Right cardiac atrium (tissue), 5 donors: ENCODE results near the gene PPP3CB. TPM values are rescaled to one million over a fixed set of nuclear protein-coding genes. Genes with fewer than 3 reads are reported as not detected.

ENCODE experiments used
- ATAC-seq, 2 donors: fragments of 200-7000 bp; cut with Tn5 transposase; one replicate each; pipeline versions ENCODE4 v1.8.0 to v1.9.1; 2020; ENCODE audit warnings: moderate library complexity in 2 of 2, mild to moderate bottlenecking in 1 of 2
- DNase-seq, 3 donors: peaks; one replicate each; pipeline ENCODE4 v3.0.0-alpha.2; 2020
- H3K27ac ChIP-seq: one replicate; pipeline ENCODE4 v1.5.1; 2013; ENCODE audit warnings: mild to moderate bottlenecking, low read length, control low read depth, moderate library complexity
- H3K27me3 ChIP-seq: one replicate; pipeline ENCODE4 v1.6.1; 2013; ENCODE audit not compliant: control insufficient read depth, insufficient read depth
- H3K4me1 ChIP-seq: one replicate; pipeline ENCODE4 v1.6.1; 2013; ENCODE audit warnings: low read length; ENCODE audit not compliant: control insufficient read depth, insufficient read depth
- H3K4me3 ChIP-seq: one replicate; pipeline ENCODE4 v1.5.1; 2013; ENCODE audit warnings: low read length, control low read depth
- H3K9me3 ChIP-seq: one replicate; pipeline ENCODE4 v1.6.1; 2013; ENCODE audit warnings: low read length; ENCODE audit not compliant: control insufficient read depth
- WGBS: extraction: QIAGEN DNeasy Blood & Tissue Kit; methylation state at CpG from one replicate; pipeline ENCODE4 v1.1.7; 2013; 5-methylcytosine and 5-hydroxymethylcytosine counted together
- intact Hi-C, 4 donors: fragments of 100-400 bp; cut with DNase I; formaldehyde crosslinking; loops; one replicate each; pipeline versions ENCODE4 v1.11.0 to v1.14.0; 2022 to 2023
- polyA plus RNA-seq: library from polyadenylated mRNA; stranded (reverse); fragments of 200-250 nt; gene quantifications from one replicate; pipeline ENCODE4 v1.2.3, GENCODE V29; 2013
- total RNA-seq, 4 donors: library from RNA; stranded (reverse); fragmentation: NEBNext Ultra II Directional; extraction: Animal tissue kit (Norgen Biotek cat#: 25700); gene quantifications; one replicate each; pipeline ENCODE4 v1.2.1, GENCODE V29; 2021
- donor health status: healthy with polysubstance abuse.
- donor health status: DM: no; HTN: yes; CAD: no.
- donor health status: DM: no; HTN: no; CAD: no.
- donor health status: DM: no; HTN: yes; CAD: no; lungs with severe emphysema.
- donor health status: DM: yes; HTN: yes; CAD: no.

The PPP3CB gene
- total and polyA plus RNA-seq, 5 donors = 34.5 to 61.3 (median 56.2) TPM

DNA sequence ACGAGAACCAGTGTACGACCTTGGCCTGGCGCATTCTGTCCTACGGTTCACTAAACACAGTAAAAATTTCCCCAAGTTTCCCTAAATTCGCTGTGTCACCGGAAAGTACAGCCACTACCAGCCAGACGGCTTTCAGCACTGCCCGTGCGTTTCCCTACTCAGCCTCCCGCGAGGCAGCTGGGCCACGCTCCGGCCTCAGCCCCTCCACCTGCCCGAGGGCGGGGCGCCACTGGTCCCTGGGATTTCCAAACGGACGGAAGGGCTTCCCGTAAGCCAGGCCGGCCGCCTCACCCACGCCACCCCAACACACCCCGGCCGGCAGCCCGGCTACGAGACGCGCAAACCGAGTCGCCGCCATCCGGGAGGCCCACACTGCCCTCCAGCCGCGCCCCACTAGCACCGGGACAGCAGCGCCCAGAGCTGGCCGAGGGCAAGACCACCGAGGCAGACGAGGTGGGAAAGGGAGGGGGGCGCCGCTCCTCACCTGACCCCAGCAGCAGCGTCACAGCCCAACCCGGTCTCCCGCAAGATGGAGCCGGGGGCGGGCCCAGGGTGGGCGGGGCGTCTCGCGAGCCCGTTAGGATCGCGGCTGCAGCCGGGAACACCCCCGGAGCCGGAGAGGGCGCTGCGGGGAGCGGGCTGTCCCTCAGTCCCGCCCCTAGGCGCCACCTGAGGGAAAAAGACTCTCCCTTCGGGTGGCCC, 82.1 kb downstream of the PPP3CB start, which contains the start of gene ANXA7:
ANXA7 (minus strand) TSS at position 531 of the 702 bp plus-strand sequence. CDS start 13,202 bp downstream, outside the sequence.
- Histone ChIP-seq H3K27me3 (no peaks in the 10 kb centered on the region), H3K4me3 (peak within 1 kb of the TSS; percentile 67), H3K27ac (peak within 1 kb of the TSS; percentile 86), H3K9me3 (no peaks in the 10 kb centered on the region), H3K4me1 (no peaks in the 10 kb centered on the region)
- DNase-seq (peak; percentile 95 to 98 (median 97)), ATAC-seq (peak; percentile 99)
- intact Hi-C loops = no loop called here
- WGBS = under 1% methylated on average over 62 of the region's 62 CpGs

DNA sequence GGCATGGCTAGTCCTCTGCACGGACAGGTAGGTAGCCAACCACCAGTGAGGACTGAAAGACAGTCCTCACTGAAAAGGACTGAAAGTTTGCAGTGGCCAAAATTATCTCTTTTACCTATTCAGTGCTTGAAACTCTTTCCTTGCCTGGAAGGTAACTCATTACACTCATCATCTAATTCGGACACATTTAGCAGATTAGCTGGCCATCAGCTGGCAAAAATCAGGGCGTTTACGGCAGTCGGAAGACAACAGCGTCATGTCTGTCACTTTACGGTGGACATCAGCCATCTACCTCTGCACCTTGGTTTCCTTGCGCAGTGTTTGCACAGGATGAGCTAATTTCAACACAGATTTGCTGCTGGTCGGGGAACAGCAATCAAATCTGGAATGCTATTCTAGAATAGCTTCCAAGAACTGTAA, 82.7 kb downstream of the PPP3CB start:
- no peaks in the 10 kb centered on the region for H3K4me1 ChIP-seq
- ATAC-seq = peak; percentile 18 to 31
- H3K9me3 ChIP-seq = no peaks in the 10 kb centered on the region
- H3K27ac ChIP-seq = peak overlapping the region; percentile 86
- intact Hi-C loops = no loop called here
- peak overlapping the region; percentile 67 for H3K4me3 ChIP-seq
- WGBS = 2% methylated on average over 9 of the region's 9 CpGs
- no peak for DNase-seq
- no peaks in the 10 kb centered on the region for H3K27me3 ChIP-seq

DNA sequence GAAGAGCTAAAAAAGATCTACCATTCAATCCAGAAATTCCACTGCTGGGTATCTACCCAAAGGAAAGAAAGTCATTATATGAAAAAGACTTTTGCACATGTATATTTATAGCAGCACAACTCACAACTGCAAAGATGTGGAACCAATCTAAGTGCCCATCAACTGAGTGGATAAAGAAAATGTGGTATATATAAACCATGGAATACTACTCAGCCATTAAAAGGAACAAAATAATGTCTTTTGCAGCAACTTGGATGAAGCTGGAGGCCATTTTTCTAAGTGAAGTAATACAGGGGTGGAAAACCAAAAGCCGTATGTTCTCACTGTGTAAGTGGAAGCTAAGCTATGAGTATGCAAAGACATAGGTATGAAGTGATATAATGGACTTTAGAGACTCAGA, 84.9 kb downstream of the PPP3CB start:
- H3K9me3 ChIP-seq = no peaks in the 10 kb centered on the region
- peaks cover 3% of the 10 kb centered on the region for H3K4me1 ChIP-seq
- H3K27ac ChIP-seq = no peak overlapping the region
- no peak overlapping the region for H3K4me3 ChIP-seq
- intact Hi-C loops = no loop called here
- ATAC-seq = no peak
- WGBS = 97% methylated on average over 1 of the region's 1 CpG
- no peak for DNase-seq
- no peaks in the 10 kb centered on the region for H3K27me3 ChIP-seq

DNA sequence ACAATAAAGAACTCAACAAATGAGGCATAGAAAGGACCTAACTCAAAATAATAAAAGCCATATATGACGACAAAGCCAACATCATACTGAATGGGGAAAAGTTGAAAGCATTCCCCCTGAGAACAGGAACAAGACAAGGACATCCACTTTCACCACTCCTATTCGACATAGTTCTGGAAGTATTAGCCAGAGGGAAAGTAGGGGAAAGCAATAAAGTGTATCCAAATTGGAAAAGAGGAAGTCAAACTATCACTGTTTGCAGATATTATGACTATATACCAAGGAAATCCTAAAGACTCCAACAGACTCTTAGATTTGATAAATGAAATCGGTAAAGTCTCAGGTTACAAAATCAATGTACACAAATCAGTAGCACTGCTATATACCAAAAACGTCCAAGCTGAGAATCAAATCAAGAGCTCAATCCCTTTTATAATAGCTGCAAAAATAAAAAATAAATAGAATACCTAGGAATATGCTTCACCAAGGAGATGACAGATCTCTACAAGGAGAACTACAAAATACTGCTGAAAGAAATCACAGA, 86.8 kb downstream of the PPP3CB start:
- no peak overlapping the region for H3K27ac ChIP-seq
- peaks cover 3% of the 10 kb centered on the region for H3K4me1 ChIP-seq
- ATAC-seq (no peak), DNase-seq (no peak)
- 73% methylated on average over 4 of the region's 4 CpGs for WGBS
- H3K9me3 ChIP-seq = no peaks in the 10 kb centered on the region
- H3K4me3 ChIP-seq = no peak overlapping the region
- intact Hi-C loops = no loop called here
- no peaks in the 10 kb centered on the region for H3K27me3 ChIP-seq

DNA sequence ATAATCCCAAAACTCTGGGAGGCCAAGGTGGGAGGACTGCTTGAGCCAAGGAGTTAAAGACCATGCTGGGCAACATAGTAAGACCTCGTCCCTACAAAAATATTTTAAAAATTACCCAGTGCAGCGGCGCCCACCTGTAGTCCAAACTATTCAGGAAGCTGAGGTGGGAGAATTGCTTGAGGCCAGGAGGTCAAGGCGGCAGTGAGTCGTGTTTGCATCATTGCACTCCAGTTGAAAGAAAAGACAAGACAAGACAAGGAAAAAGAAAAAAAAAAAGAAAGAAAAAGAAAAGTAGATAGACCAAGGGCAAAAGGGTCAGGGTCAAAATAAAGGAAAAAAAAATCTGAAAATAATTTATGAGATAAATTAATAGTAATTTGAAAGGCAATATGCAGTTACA, 87.8 kb downstream of the PPP3CB start:
- 93% methylated on average over 5 of the region's 5 CpGs for WGBS
- peaks cover 5% of the 10 kb centered on the region for H3K4me1 ChIP-seq
- no peak for ATAC-seq

DNA sequence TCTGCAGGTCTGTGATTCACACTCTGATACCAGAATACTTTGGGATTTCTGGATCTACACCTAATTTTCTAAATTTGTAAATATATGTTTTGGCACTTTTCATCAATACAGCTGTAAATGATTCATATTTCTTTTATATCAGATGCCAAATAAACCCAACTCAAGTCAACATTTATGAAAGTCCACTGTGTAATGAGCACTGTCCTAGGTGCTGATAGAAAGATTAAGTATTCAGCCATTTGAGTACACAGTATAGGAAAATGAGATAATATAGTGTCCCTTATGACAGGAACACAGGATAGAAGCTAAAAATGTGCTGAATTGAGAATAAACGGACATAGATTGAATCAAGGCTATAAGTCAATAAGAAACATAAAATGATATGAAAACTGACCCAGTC, 88.3 kb downstream of the PPP3CB start:
- Histone ChIP-seq H3K9me3 (no peaks in the 10 kb centered on the region), H3K27me3 (no peaks in the 10 kb centered on the region), H3K4me1 (peaks cover 5% of the 10 kb centered on the region), H3K27ac (no peak overlapping the region), H3K4me3 (no peak overlapping the region)
- DNase-seq (no peak), ATAC-seq (no peak)
- WGBS = 86% methylated on average over 1 of the region's 1 CpG
- intact Hi-C loops = no loop called here

More for the DNA sequence above, 87.8 kb downstream of the PPP3CB start:
- intact Hi-C loops = no loop called here
- DNase-seq = no peak
- no peaks in the 10 kb centered on the region for H3K27me3 ChIP-seq
- H3K27ac ChIP-seq = no peak overlapping the region
- no peak overlapping the region for H3K4me3 ChIP-seq
- no peaks in the 10 kb centered on the region for H3K9me3 ChIP-seq

DNA sequence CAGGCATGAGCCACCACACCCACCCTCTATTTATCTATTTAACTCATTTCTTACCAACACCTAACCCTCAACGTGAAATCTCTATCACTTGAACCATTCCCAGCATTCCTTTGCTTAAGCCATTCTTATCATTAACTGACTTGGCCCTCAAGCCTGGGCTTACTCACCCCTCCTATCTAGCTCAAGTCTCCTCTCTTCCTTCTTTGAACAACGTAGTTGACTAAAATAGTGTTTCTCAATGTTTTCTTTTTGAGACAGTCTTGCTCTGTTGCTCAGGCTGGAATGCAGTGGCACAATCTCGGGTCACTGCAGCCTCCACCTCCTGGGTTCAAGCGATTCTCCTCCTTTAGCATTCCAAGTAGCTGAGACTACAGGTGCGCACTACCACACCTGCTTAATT, 89.0 kb downstream of the PPP3CB start:
- intact Hi-C loops = no loop called here
- DNase-seq = no peak
- no peaks in the 10 kb centered on the region for H3K27me3 ChIP-seq
- 72% methylated on average over 5 of the region's 5 CpGs for WGBS
- H3K27ac ChIP-seq = no peak overlapping the region
- ATAC-seq = peak in 1 of 2 donors; percentile 31
- peaks cover 5% of the 10 kb centered on the region for H3K4me1 ChIP-seq
- no peak overlapping the region for H3K4me3 ChIP-seq
- no peaks in the 10 kb centered on the region for H3K9me3 ChIP-seq

DNA sequence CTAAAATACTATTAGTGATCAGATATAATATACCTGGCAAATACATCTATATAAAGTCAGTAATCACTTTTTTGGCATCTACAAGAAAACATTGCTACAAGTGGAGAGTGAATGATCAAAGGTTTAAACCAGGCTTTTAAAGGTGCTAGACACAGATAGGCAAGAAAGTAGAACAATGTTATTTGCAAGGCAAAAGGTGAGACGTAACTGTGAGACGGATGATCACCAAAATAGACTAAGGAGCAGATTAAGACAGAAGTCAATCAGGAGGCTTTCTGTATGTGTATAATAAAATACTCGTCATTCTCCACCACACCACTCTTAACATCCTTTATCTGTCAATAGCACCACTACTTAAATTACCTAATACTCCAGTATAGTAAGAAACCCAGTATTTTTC, 90.3 kb downstream of the PPP3CB start:
- no peak overlapping the region for H3K27ac ChIP-seq
- no peaks in the 10 kb centered on the region for H3K9me3 ChIP-seq
- H3K4me1 ChIP-seq = peaks cover 8% of the 10 kb centered on the region

DNA sequence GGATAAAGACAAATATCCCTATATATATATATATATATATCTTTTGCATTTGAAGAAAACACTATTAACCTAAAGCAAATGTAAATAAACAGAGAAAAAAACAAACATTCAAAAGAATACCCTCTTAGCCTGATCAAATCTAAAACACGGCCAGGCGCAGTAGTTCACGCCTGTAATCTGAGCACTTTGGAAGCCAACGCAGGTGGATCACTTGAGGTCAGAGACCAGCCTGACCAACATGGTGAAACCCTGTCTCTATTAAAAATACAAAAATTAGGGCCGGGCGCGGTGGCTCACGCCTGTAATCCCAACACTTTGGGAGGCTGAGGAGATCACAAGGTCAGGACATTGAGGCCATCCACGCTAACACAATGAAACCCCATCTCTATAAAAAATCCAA, 91.1 kb downstream of the PPP3CB start:
- whole genome bisulfite sequencing = 94% methylated on average over 9 of the region's 9 CpGs
- no peaks in the 10 kb centered on the region for H3K27me3 ChIP-seq
- no peak overlapping the region for H3K4me3 ChIP-seq
- DNase-seq (no peak), ATAC-seq (no peak)
- intact Hi-C loops = no loop called here
- H3K27ac ChIP-seq = no peak overlapping the region
- peaks cover 12% of the 10 kb centered on the region for H3K4me1 ChIP-seq
- no peaks in the 10 kb centered on the region for H3K9me3 ChIP-seq

More for the DNA sequence above, 90.3 kb downstream of the PPP3CB start:
- no peak overlapping the region for H3K4me3 ChIP-seq
- intact Hi-C loops = no loop called here
- WGBS = 76% methylated on average over 3 of the region's 3 CpGs
- DNase-seq = no peak
- H3K27me3 ChIP-seq = no peaks in the 10 kb centered on the region
- ATAC-seq = no peak

DNA sequence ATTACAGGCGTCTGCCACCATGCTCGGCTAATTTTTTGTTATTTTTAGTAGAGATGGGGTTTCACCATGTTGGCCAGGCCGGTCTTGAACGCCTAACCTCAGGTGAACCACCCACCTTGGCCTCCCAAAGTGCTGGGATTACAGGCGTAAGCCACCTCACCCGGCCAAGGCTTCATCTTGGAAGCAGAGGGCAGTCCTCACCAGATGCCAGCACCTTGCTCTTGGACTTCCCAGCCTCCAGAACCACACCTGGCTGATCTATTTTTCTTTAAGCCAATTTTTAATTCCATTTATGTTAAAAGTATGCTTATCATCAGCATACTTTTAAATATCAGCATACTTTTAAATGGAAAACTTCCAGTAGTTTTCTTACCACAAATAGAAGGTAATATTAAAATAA, 94.2 kb downstream of the PPP3CB start:
- DNase-seq = no peak
- WGBS = 96% methylated on average over 6 of the region's 6 CpGs
- Histone ChIP-seq H3K4me3 (no peak overlapping the region), H3K27ac (no peak overlapping the region), H3K9me3 (no peaks in the 10 kb centered on the region), H3K27me3 (no peaks in the 10 kb centered on the region), H3K4me1 (peaks cover 10% of the 10 kb centered on the region)
- ATAC-seq = no peak
- intact Hi-C loops = no loop called here

DNA sequence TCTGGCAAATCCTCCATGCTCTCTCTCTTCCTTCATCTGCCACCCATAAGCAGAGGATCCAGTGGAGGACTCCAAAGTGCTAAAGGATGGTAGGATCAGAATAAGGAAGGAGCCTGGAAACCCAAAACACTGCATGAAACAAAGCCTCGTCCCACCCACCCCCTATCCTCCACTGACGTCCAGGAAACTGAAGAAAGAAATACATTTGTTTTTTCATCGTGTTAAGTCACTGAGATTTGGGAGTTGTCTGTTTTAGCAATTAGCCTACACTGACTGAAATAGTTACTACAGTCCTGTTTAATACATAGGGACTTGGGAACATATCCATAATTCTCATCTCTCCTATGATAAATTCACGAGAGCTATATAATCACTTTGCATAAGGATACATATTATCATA, 96.8 kb downstream of the PPP3CB start:
- intact Hi-C loops = no loop called here
- no peak overlapping the region for H3K27ac ChIP-seq
- H3K9me3 ChIP-seq = no peaks in the 10 kb centered on the region
- H3K27me3 ChIP-seq = no peaks in the 10 kb centered on the region
- peaks cover 10% of the 10 kb centered on the region for H3K4me1 ChIP-seq
- H3K4me3 ChIP-seq = no peak overlapping the region
- 60% methylated on average over 4 of the region's 4 CpGs for WGBS
- ATAC-seq = peak in 1 of 2 donors; percentile 18
- no peak for DNase-seq
